Keratinocyte (primary cell): ENCODE results near the gene TELO2. TPM values are rescaled to one million over a fixed set of nuclear protein-coding genes. Genes with fewer than 3 reads are reported as not detected.

ENCODE experiments used
- DNase-seq: peaks from one replicate; pipeline ENCODE4 v3.0.0-alpha.2; 2011; ENCODE audit warnings: low read depth, missing footprints, low spot score
- FAIRE-seq: peaks from 2 replicates; lab custom pipeline; 2011; peaks lifted over from hg19 to GRCh38; lab: Jason Lieb, UNC
- H2AFZ ChIP-seq: 2 replicates; pipeline ENCODE4 v1.6.0; 2012; ENCODE audit warnings: low read length, control low read depth, inconsistent platforms; ENCODE audit not compliant: control insufficient read depth
- H3K27ac ChIP-seq: 2 replicates; pipeline ENCODE4 v1.5.1; 2011; ENCODE audit warnings: low read length; ENCODE audit not compliant: control insufficient read depth, insufficient read depth
- H3K27me3 ChIP-seq: 3 replicates; pipeline ENCODE4 v1.6.0; 2011; ENCODE audit warnings: low read length; ENCODE audit not compliant: control insufficient read depth, insufficient read depth; ENCODE audit errors: extremely low read depth
- H3K36me3 ChIP-seq, 2 experiments: 2 replicates in 1 of 2; 3 replicates in 1 of 2; pipeline ENCODE4 v1.5.1; 2011; ENCODE audit warnings: low read length in 2 of 2, mild to moderate bottlenecking in 1 of 2; ENCODE audit not compliant: control insufficient read depth in 2 of 2, insufficient read depth in 2 of 2; ENCODE audit errors: extremely low read depth in 1 of 2
- H3K4me1 ChIP-seq: 3 replicates; pipeline ENCODE4 v1.5.1; 2011; ENCODE audit warnings: low read length; ENCODE audit not compliant: control insufficient read depth, insufficient read depth; ENCODE audit errors: extremely low read depth
- H3K4me2 ChIP-seq: 3 replicates; pipeline ENCODE4 v1.6.0; 2011; ENCODE audit warnings: low read depth, low read length; ENCODE audit not compliant: control insufficient read depth, insufficient read depth; ENCODE audit errors: extremely low read depth
- H3K4me3 ChIP-seq, 3 experiments: fragments of 200-600 bp in 1 of 3; sonication (generic) in 1 of 3; 2 replicates in 2 of 3; 3 replicates in 1 of 3; pipeline ENCODE4 v1.5.1; 2011 to 2016; ENCODE audit warnings: low read length in 3 of 3, mild to moderate bottlenecking in 3 of 3, control low read depth in 2 of 3, inconsistent platforms in 1 of 3, low read depth in 1 of 3, mixed read lengths in 1 of 3, mixed run types in 1 of 3, moderate library complexity in 1 of 3; ENCODE audit not compliant: control insufficient read depth in 2 of 3, insufficient read depth in 2 of 3; ENCODE audit errors: extremely low read depth in 1 of 3
- H3K79me2 ChIP-seq: 2 replicates; pipeline ENCODE4 v1.6.0; 2012; ENCODE audit warnings: low read length; ENCODE audit not compliant: control insufficient read depth, insufficient read depth
- H3K9ac ChIP-seq: 3 replicates; pipeline ENCODE4 v1.6.0; 2011; ENCODE audit warnings: low read length; ENCODE audit not compliant: control insufficient read depth, insufficient read depth; ENCODE audit errors: extremely low read depth
- H3K9me1 ChIP-seq: 3 replicates; pipeline ENCODE4 v1.6.0; 2011; ENCODE audit warnings: low read length; ENCODE audit not compliant: control insufficient read depth, insufficient read depth; ENCODE audit errors: extremely low read depth
- H3K9me3 ChIP-seq: 2 replicates; pipeline ENCODE4 v1.5.1; 2012; ENCODE audit warnings: low read depth, low read length; ENCODE audit not compliant: control insufficient read depth
- H4K20me1 ChIP-seq: 3 replicates; pipeline ENCODE4 v1.6.0; 2011; ENCODE audit warnings: low read length; ENCODE audit not compliant: control insufficient read depth, insufficient read depth; ENCODE audit errors: extremely low read depth
- EZH2 ChIP-seq: IDR thresholded peaks from one replicate; pipeline ENCODE4 v1.6.1; 2012; ENCODE audit warnings: inconsistent platforms, mild to moderate bottlenecking, low read length, moderate library complexity
- dilution Hi-C: fragments of 300-500 bp; cut with MboI; formaldehyde crosslinking; loops from one replicate; pipeline ENCODE4 v1.7.0; 2020; ENCODE audit warnings: low sequenced_read_pairs; ENCODE audit not compliant: extremely low pct_ligation_motif_present
- polyA plus RNA-seq, 5 experiments: library from polyadenylated mRNA; depleted of rRNA in 3 of 5; stranded (reverse) in 3 of 5; stranded (forward) in 1 of 5; unstranded in 1 of 5; fragments of >200 nt; gene quantifications; 1 replicate in 1 of 5; 2 replicates in 3 of 5; 3 replicates in 1 of 5; pipeline versions ENCODE4 v1.2.1 to v1.2.3, GENCODE V29; 2011 to 2012; ENCODE audit warnings: missing spikeins in 2 of 5, low read depth in 1 of 5, low replicate concordance in 1 of 5
- TF ChIP-seq, protein P1 (sequence below), 3 experiments: IDR thresholded peaks in 1 of 3; conservative IDR thresholded peaks in 1 of 3; optimal IDR thresholded peaks in 1 of 3; 2 replicates in 2 of 3; 3 replicates in 1 of 3; pipeline versions ENCODE3 to v1.5.1; 2011; ENCODE audit warnings: low read length in 3 of 3, mild to moderate bottlenecking in 3 of 3, moderate library complexity in 2 of 3, control low read depth in 1 of 3, inconsistent platforms in 1 of 3; ENCODE audit not compliant: insufficient read depth in 2 of 3; ENCODE audit errors: extremely low read depth in 1 of 3

Gene TELO2
- polyA plus RNA-seq, 1 donor (not counting 4 experiments of a cell fraction or from before 2014, with no cell fraction given) = 7.9 TPM

DNA sequence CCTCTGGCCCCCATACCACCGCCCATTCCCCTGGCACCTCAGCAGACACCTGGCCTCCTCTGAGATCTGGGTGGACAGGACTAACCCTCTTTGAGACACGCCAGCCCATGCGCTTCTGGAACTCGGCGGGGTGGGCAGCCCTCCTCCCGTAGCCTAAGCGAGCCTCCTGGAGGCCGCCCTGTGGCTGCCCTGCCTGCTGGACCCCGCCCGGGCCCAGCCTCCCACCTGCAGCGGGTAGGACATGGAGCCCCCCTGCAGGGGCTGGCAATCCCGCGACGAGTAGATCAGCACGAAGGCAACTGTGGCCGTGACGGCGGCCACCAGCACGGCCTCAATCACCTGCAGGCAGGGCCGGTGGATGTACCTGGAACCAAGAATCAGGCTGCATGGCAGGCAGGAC is 40.6 kb upstream of the TELO2 start:
- Histone ChIP-seq H3K27ac (no peak overlapping the region), H3K27me3 (no peaks in the 10 kb centered on the region), H3K79me2 (no peaks in the 10 kb centered on the region), H3K4me3 (no peak overlapping the region), H3K4me2 (no peak overlapping the region), H4K20me1 (no peaks in the 10 kb centered on the region), H3K4me1 (no peaks in the 10 kb centered on the region), H3K36me3 (peaks cover 0 to 30% of the 10 kb centered on the region in 2 experiments), H3K9me3 (no peaks in the 10 kb centered on the region), H2AFZ (no peak overlapping the region), H3K9ac (no peak overlapping the region), H3K9me1 (no peaks in the 10 kb centered on the region)
- dilution Hi-C loops = no loop called here
- DNase-seq = no peak
- no peak for TF ChIP-seq EZH2
- TF ChIP-seq, protein P1, sequence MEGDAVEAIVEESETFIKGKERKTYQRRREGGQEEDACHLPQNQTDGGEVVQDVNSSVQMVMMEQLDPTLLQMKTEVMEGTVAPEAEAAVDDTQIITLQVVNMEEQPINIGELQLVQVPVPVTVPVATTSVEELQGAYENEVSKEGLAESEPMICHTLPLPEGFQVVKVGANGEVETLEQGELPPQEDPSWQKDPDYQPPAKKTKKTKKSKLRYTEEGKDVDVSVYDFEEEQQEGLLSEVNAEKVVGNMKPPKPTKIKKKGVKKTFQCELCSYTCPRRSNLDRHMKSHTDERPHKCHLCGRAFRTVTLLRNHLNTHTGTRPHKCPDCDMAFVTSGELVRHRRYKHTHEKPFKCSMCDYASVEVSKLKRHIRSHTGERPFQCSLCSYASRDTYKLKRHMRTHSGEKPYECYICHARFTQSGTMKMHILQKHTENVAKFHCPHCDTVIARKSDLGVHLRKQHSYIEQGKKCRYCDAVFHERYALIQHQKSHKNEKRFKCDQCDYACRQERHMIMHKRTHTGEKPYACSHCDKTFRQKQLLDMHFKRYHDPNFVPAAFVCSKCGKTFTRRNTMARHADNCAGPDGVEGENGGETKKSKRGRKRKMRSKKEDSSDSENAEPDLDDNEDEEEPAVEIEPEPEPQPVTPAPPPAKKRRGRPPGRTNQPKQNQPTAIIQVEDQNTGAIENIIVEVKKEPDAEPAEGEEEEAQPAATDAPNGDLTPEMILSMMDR (optimal IDR thresholded peaks at IDR 0.05 in 1 of 3, IDR thresholded peaks at IDR 0.05 in 1 of 3, conservative IDR thresholded peaks at IDR 0.05 in 1 of 3; ENCODE audit: extremely low read depth in 1 of 3, insufficient read depth in 2 of 3, low read length in 3 of 3) = no peak
- no peak for FAIRE-seq

DNA sequence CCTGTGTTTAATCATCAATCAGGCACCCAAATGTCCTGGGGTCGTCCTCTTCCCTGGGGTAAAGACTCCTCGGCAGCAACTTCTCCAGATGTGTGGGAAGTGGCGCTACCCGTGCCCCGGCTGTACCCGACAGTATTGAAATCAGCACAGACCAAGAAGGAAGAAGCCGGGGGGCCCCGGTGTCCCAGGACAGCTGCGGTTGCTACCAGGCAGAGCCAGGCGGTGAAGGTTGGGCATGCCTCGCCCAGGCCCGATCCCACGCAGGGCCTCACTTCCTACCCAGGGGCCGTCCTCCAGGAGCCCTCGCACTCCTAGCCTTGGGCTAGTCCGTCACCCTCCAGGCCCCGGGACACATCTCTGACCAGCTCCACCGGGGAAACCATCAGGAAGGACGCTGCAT is 39.8 kb upstream of the TELO2 start:
- no peak overlapping the region for H3K4me3 ChIP-seq
- no peaks in the 10 kb centered on the region for H3K9me1 ChIP-seq
- H3K36me3 ChIP-seq = peaks cover 0 to 29% of the 10 kb centered on the region in 2 experiments
- no peak for DNase-seq
- no peaks in the 10 kb centered on the region for H3K9me3 ChIP-seq
- H3K27me3 ChIP-seq = no peaks in the 10 kb centered on the region
- FAIRE-seq = no peak
- no peak overlapping the region for H3K4me2 ChIP-seq
- dilution Hi-C loops = no loop called here
- H3K9ac ChIP-seq = no peak overlapping the region
- TF ChIP-seq EZH2 = no peak
- TF ChIP-seq, protein P1 (optimal IDR thresholded peaks at IDR 0.05 in 1 of 3, IDR thresholded peaks at IDR 0.05 in 1 of 3, conservative IDR thresholded peaks at IDR 0.05 in 1 of 3; ENCODE audit: extremely low read depth in 1 of 3, insufficient read depth in 2 of 3, low read length in 3 of 3) = no peak
- no peaks in the 10 kb centered on the region for H3K79me2 ChIP-seq
- no peaks in the 10 kb centered on the region for H3K4me1 ChIP-seq
- H2AFZ ChIP-seq = no peak overlapping the region
- no peaks in the 10 kb centered on the region for H4K20me1 ChIP-seq
- no peak overlapping the region for H3K27ac ChIP-seq
